Right atrium auricular region (tissue), 2 donors: ENCODE results near the gene NLRC4. TPM values are rescaled to one million over a fixed set of nuclear protein-coding genes. Genes with fewer than 3 reads are reported as not detected.

Experiments used
- DNase-seq: peaks from one replicate; pipeline ENCODE4 v3.0.0-alpha.2; 2019; ENCODE audit warnings: low spot score
- H3K27ac ChIP-seq, 2 donors: fragments of 200-600 bp; sonication (generic); 1 replicate in 1 of 2; 2 replicates in 1 of 2; pipeline ENCODE4 v1.5.1; 2016 to 2019
- H3K27me3 ChIP-seq, 2 donors: fragments of 200-600 bp; sonication (generic); one replicate each; pipeline versions ENCODE4 v1.5.1 to v1.6.0; 2017 to 2019
- H3K36me3 ChIP-seq: fragments of 200-600 bp; sonication (generic); one replicate; pipeline ENCODE4 v1.5.1; 2016
- H3K4me1 ChIP-seq, 2 donors: fragments of 200-600 bp; sonication (generic); one replicate each; pipeline versions ENCODE4 v1.5.1 to v1.6.0; 2017 to 2019
- H3K4me3 ChIP-seq, 2 donors: fragments of 200-600 bp; sonication (generic); 1 replicate in 1 of 2; 2 replicates in 1 of 2; pipeline ENCODE4 v1.5.1; 2017 to 2019; ENCODE audit warnings: mild to moderate bottlenecking in 1 of 2, moderate library complexity in 1 of 2
- H3K9me3 ChIP-seq, 2 donors: fragments of 200-600 bp; sonication (generic); one replicate each; pipeline ENCODE4 v1.5.1; 2019
- total RNA-seq, 2 donors: library from RNA; depleted of rRNA; stranded (reverse); fragments of >200 nt; gene quantifications; one replicate each; pipeline ENCODE4 v1.1.0, GENCODE V29; 2016
- TF ChIP-seq, protein P1 (sequence below), 2 donors: fragments of 200-600 bp; sonication (generic); IDR thresholded peaks; one replicate each; pipeline ENCODE4 v1.5.1; 2019; ENCODE audit warnings: antibody characterized with exemption in 2 of 2

Gene NLRC4
- total RNA-seq, 2 donors from 2014 or later, result 0.15 to 1.3 TPM

DNA sequence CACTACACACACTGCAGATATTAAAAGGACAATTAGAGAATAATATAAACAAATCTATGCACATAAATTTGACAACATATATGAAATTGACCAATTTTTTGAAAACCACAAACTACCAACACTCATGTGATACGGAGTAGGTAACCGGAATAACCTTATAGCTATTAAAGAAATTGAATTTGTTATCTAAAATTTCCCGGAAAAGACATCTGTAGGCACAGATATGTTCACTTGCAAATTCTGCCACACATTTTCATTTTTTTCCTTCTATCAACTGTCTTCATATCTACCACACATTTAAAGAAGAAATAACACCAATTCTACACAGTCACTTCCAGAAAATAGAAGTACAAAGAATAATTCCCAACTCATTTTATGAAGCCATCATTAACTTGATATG, 22.4 kb downstream of the NLRC4 start:
- no peaks in the 10 kb centered on the region for H3K27me3 ChIP-seq
- H3K4me1 ChIP-seq, result no peaks in the 10 kb centered on the region
- H3K9me3 ChIP-seq, result no peaks in the 10 kb centered on the region
- no peak for DNase-seq
- no peak overlapping the region for H3K27ac ChIP-seq
- H3K4me3 ChIP-seq, result no peak overlapping the region
- TF ChIP-seq, protein P1, sequence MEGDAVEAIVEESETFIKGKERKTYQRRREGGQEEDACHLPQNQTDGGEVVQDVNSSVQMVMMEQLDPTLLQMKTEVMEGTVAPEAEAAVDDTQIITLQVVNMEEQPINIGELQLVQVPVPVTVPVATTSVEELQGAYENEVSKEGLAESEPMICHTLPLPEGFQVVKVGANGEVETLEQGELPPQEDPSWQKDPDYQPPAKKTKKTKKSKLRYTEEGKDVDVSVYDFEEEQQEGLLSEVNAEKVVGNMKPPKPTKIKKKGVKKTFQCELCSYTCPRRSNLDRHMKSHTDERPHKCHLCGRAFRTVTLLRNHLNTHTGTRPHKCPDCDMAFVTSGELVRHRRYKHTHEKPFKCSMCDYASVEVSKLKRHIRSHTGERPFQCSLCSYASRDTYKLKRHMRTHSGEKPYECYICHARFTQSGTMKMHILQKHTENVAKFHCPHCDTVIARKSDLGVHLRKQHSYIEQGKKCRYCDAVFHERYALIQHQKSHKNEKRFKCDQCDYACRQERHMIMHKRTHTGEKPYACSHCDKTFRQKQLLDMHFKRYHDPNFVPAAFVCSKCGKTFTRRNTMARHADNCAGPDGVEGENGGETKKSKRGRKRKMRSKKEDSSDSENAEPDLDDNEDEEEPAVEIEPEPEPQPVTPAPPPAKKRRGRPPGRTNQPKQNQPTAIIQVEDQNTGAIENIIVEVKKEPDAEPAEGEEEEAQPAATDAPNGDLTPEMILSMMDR (IDR thresholded peaks at IDR 0.05), result no peak
- no peaks in the 10 kb centered on the region for H3K36me3 ChIP-seq

DNA sequence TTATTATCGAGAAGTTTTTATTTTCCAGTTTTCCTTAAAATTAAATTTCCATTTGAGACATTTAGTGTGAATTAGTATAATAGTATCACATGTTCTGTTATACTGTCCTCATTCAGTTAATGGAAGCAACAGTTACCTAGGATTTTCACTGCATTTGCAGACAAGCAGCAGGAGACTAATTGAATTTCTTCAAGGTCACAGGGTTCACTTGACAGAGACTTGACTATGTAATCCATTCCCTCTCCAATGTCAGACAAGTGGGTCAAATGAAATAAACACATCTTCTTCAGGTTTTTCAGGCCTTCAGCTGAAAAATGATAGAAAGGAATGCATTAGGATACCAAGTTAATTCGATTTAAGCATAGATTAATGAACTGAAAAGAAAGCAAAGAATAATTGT, 26.7 kb downstream of the NLRC4 start:
- Histone ChIP-seq H3K4me3 (no peak overlapping the region), H3K4me1 (no peaks in the 10 kb centered on the region), H3K27me3 (no peaks in the 10 kb centered on the region), H3K36me3 (no peaks in the 10 kb centered on the region), H3K9me3 (no peaks in the 10 kb centered on the region), H3K27ac (no peak overlapping the region)
- no peak for DNase-seq
- TF ChIP-seq, protein P1 (IDR thresholded peaks at IDR 0.05), result no peak

DNA sequence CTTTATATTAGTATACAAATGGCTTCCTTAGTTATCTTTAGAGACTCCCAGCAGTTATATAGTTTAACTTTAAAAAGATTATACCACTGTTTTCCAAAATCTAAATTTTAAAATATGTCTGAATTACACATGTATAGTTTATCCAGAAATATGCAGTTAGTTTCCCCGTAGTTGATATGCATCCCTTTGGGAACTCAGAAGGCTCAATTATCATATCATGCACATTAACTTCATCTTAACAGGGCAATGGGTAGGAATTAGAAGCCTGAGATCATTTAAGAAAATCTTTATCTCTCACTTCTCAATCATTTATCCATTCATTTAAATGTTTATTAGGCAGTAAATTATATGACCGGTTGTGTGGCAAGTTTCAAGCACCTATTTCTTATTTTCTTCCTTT, 27.2 kb downstream of the NLRC4 start:
- H3K27me3 ChIP-seq, result no peaks in the 10 kb centered on the region

DNA sequence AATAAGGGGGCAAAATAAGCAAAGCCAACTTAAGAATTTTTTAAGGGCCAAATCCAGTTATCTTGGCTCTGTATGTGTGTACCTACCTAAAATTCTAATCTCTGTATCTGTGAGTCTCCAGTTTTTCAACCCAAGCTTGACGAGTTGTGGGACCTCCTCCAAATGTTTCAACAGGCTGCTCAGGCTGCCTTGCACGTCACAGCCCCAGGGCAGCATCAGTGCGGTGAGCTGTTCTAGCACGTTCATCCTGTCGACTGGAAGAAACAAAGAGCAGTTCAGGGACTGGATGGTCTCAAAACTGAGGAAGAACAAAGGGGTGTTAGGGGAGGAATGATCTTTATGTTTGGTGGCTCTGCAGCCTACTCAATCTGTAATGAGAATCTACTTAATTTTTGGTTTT, 29.4 kb downstream of the NLRC4 start:
- H3K27me3 ChIP-seq, result no peaks in the 10 kb centered on the region
- no peaks in the 10 kb centered on the region for H3K4me1 ChIP-seq
- H3K9me3 ChIP-seq, result no peaks in the 10 kb centered on the region
- no peak overlapping the region for H3K4me3 ChIP-seq
- no peak overlapping the region for H3K27ac ChIP-seq
- H3K36me3 ChIP-seq, result no peaks in the 10 kb centered on the region
- TF ChIP-seq, protein P1 (IDR thresholded peaks at IDR 0.05), result no peak
- no peak for DNase-seq

More for the DNA sequence above, 27.2 kb downstream of the NLRC4 start:
- Histone ChIP-seq H3K9me3 (no peaks in the 10 kb centered on the region), H3K27ac (no peak overlapping the region), H3K4me1 (no peaks in the 10 kb centered on the region), H3K36me3 (no peaks in the 10 kb centered on the region), H3K4me3 (no peak overlapping the region)
- no peak for DNase-seq
- TF ChIP-seq, protein P1 (IDR thresholded peaks at IDR 0.05), result no peak

DNA sequence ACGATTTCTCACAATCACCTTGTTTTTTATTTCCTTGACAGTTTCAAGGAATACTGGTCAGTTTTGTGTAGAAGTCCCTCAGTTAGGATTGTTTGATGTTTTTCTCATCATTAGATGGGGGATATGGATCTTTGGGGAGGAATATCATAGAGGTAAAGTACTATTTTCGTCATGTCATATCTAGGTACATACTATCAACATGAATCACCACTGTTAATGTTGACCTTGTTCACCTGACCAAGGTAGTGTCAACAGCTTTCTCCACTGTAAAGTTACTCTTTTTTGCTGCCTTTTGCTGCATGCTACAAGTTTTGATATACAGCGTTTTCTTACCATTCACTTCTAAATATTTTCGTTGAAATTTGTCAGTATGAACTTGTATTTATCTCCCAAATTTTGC, 32.7 kb downstream of the NLRC4 start:
- no peaks in the 10 kb centered on the region for H3K4me1 ChIP-seq
- no peak overlapping the region for H3K27ac ChIP-seq
- TF ChIP-seq, protein P1 (IDR thresholded peaks at IDR 0.05), result no peak
- H3K4me3 ChIP-seq, result no peak overlapping the region
- no peak for DNase-seq
- H3K27me3 ChIP-seq, result no peaks in the 10 kb centered on the region
- no peaks in the 10 kb centered on the region for H3K36me3 ChIP-seq
- H3K9me3 ChIP-seq, result no peaks in the 10 kb centered on the region

DNA sequence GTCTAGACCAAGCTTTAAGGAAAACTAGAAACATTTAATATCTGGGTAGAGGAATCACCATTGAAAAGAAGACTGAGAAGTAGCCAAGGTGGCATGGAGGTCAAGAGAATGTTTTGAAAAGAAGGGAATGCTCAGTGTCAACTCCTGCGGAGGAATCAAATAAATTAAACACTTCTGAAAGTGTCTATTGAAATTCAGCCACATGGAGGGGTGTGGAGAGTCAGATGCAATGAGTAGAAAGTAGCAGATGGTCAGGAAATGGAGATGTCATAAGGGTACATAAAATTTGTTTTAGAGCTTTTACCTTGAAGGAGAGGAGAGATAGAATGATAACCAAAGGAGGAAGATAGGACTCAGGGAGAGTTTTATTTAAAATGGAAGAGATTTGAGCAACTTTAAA, 35.1 kb downstream of the NLRC4 start:
- no peak overlapping the region for H3K4me3 ChIP-seq

More for the DNA sequence above, 35.1 kb downstream of the NLRC4 start:
- H3K27ac ChIP-seq, result no peak overlapping the region
- H3K9me3 ChIP-seq, result no peaks in the 10 kb centered on the region
- H3K27me3 ChIP-seq, result no peaks in the 10 kb centered on the region
- TF ChIP-seq, protein P1 (IDR thresholded peaks at IDR 0.05), result no peak
- no peaks in the 10 kb centered on the region for H3K4me1 ChIP-seq
- no peak for DNase-seq
- peaks cover 10% of the 10 kb centered on the region for H3K36me3 ChIP-seq
